ENCODE results near the gene DYDC2.

DNA sequence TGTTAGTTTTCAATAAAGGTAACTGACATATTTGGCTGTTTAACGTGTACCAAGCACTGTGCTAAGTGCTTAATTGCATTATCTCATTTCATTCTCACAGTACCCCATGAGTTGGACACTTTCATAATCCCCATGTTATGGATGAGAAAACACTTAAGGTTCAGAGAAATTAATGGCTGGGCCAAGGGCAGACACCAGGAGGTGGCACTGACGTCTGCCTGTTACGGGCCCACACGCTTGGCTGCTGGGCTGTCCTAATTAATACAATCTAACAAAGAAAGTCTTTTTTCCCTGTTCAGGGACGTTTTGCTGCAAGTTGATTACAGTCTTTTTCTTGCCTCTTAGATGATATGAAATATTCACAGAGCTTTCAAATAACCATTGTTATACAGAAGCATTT is 16.1 kb downstream of the DYDC2 start:
- TF ChIP-seq SMAD4 (CRISPR knock-in tag; IDR thresholded peaks at IDR 0.05) (no peak), ETV6 (CRISPR knock-in tag; IDR thresholded peaks at IDR 0.05) (no peak), KAT7 (CRISPR knock-in tag; IDR thresholded peaks at IDR 0.05; ENCODE audit: borderline replicate concordance) (no peak), NFE2L1 (CRISPR knock-in tag; IDR thresholded peaks at IDR 0.05) (no peak), NR2C2 (CRISPR knock-in tag; IDR thresholded peaks at IDR 0.05) (no peak), ZNF121 (CRISPR knock-in tag; IDR thresholded peaks at IDR 0.05) (no peak), IRF2 (CRISPR knock-in tag; IDR thresholded peaks at IDR 0.05; ENCODE audit: borderline replicate concordance, low read depth) (no peak), SMAD3 (CRISPR knock-in tag; IDR thresholded peaks at IDR 0.05; ENCODE audit: borderline replicate concordance) (no peak), JUN (CRISPR knock-in tag; IDR thresholded peaks at IDR 0.05) (no peak)
- TF ChIP-seq, protein P1, sequence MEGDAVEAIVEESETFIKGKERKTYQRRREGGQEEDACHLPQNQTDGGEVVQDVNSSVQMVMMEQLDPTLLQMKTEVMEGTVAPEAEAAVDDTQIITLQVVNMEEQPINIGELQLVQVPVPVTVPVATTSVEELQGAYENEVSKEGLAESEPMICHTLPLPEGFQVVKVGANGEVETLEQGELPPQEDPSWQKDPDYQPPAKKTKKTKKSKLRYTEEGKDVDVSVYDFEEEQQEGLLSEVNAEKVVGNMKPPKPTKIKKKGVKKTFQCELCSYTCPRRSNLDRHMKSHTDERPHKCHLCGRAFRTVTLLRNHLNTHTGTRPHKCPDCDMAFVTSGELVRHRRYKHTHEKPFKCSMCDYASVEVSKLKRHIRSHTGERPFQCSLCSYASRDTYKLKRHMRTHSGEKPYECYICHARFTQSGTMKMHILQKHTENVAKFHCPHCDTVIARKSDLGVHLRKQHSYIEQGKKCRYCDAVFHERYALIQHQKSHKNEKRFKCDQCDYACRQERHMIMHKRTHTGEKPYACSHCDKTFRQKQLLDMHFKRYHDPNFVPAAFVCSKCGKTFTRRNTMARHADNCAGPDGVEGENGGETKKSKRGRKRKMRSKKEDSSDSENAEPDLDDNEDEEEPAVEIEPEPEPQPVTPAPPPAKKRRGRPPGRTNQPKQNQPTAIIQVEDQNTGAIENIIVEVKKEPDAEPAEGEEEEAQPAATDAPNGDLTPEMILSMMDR (IDR thresholded peaks at IDR 0.05), result no peak
- TF ChIP-seq, protein P2, sequence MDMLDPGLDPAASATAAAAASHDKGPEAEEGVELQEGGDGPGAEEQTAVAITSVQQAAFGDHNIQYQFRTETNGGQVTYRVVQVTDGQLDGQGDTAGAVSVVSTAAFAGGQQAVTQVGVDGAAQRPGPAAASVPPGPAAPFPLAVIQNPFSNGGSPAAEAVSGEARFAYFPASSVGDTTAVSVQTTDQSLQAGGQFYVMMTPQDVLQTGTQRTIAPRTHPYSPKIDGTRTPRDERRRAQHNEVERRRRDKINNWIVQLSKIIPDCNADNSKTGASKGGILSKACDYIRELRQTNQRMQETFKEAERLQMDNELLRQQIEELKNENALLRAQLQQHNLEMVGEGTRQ (CRISPR knock-in tag; IDR thresholded peaks at IDR 0.05), result no peak
- TF ChIP-seq, protein P3, sequence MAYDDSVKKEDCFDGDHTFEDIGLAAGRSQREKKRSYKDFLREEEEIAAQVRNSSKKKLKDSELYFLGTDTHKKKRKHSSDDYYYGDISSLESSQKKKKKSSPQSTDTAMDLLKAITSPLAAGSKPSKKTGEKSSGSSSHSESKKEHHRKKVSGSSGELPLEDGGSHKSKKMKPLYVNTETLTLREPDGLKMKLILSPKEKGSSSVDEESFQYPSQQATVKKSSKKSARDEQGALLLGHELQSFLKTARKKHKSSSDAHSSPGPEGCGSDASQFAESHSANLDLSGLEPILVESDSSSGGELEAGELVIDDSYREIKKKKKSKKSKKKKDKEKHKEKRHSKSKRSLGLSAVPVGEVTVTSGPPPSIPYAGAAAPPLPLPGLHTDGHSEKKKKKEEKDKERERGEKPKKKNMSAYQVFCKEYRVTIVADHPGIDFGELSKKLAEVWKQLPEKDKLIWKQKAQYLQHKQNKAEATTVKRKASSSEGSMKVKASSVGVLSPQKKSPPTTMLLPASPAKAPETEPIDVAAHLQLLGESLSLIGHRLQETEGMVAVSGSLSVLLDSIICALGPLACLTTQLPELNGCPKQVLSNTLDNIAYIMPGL (CRISPR knock-in tag; IDR thresholded peaks at IDR 0.05), result no peak
